Effector memory CD4-positive, alpha-beta T cell (primary cell): Measurements from ENCODE around the gene NFIA.

Experiments
- DNase-seq, 3 donors: peaks; one replicate each; pipeline ENCODE4 v3.0.0-alpha.2; 2020
- H3K27ac ChIP-seq: 2 replicates; pipeline ENCODE4 v1.7.0; 2013; ENCODE audit warnings: mild to moderate bottlenecking, low read length, moderate library complexity; ENCODE audit not compliant: insufficient read depth, poor library complexity, severe bottlenecking
- H3K27me3 ChIP-seq: replicated peaks from 2 replicates; pipeline ENCODE4 v1.7.0; 2013; ENCODE audit warnings: mild to moderate bottlenecking, low read length; ENCODE audit not compliant: insufficient read depth, control insufficient read depth, poor library complexity, severe bottlenecking
- H3K36me3 ChIP-seq: 2 replicates; pipeline ENCODE4 v1.7.0; 2013; ENCODE audit warnings: mild to moderate bottlenecking, low read length, moderate library complexity; ENCODE audit not compliant: control insufficient read depth, insufficient read depth
- H3K4me1 ChIP-seq: 2 replicates; pipeline ENCODE4 v1.7.0; 2013; ENCODE audit warnings: low read length, mild to moderate bottlenecking; ENCODE audit not compliant: control insufficient read depth, insufficient read depth, poor library complexity, severe bottlenecking
- H3K4me3 ChIP-seq: 2 replicates; pipeline ENCODE4 v1.7.0; 2013; ENCODE audit warnings: low read length, low read depth, mild to moderate bottlenecking; ENCODE audit not compliant: insufficient read depth, poor library complexity, severe bottlenecking
- H3K9me3 ChIP-seq: 2 replicates; pipeline ENCODE4 v1.7.0; 2013; ENCODE audit warnings: mild to moderate bottlenecking, low read length, moderate library complexity; ENCODE audit not compliant: control insufficient read depth

NFIA gene

DNA sequence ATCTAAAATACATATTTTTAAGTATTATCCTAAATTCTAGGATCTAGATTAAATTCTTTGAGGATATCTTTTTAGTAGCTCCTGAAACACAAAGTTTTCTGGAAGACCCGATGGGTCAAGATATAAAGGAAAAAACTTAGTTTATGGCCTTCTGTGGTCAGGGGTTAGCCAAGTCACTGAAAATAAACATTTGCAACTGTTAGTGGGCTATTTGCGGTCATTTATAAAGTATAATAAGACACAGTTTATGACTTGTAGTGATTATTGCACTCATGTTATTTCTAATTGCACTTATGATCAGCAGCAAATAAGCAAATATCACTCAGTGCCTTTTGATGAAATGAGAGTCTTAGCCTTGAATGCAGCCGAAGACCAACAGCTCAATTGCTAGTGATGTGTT lies 183.3 kb downstream of the NFIA start:
- no peak for DNase-seq
- Histone ChIP-seq H3K27ac (no peak overlapping the region), H3K27me3 (no peaks in the 10 kb centered on the region), H3K4me1 (no peaks in the 10 kb centered on the region), H3K9me3 (no peaks in the 10 kb centered on the region), H3K36me3 (no peaks in the 10 kb centered on the region), H3K4me3 (no peak overlapping the region)

DNA sequence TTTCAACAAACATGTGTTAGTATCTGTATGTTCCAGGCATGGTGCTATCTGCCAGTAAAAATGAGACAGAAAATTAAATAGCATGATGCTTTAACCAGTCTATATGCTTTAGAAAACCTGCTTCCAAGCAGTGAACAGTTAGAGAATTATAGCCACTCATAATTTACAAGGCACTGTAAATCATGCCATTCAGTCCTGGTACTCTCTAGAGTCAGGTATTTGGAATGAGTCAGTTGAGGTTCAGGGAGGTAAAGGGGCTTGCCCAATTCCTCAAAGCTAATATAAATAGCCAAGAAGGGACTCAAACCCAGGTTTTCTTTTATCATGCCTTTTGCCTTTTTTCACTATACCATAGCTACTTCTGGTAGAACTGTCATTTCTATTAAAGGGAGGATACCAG lies 184.4 kb downstream of the NFIA start:
- no peaks in the 10 kb centered on the region for H3K9me3 ChIP-seq
- no peaks in the 10 kb centered on the region for H3K36me3 ChIP-seq
- no peak for DNase-seq
- no peaks in the 10 kb centered on the region for H3K4me1 ChIP-seq
- H3K4me3 ChIP-seq, result no peak overlapping the region
- no peak overlapping the region for H3K27ac ChIP-seq
- H3K27me3 ChIP-seq, result no peaks in the 10 kb centered on the region

- Histone ChIP-seq H3K4me3 (no peak overlapping the region), H3K4me1 (no peaks in the 10 kb centered on the region), H3K27ac (no peak overlapping the region), H3K9me3 (no peaks in the 10 kb centered on the region), H3K27me3 (no peaks in the 10 kb centered on the region), H3K36me3 (no peaks in the 10 kb centered on the region)
- no peak for DNase-seq
Measured at GRCh38 chr1:61268546-61269240, 186.3 kb downstream of the NFIA start.

DNA sequence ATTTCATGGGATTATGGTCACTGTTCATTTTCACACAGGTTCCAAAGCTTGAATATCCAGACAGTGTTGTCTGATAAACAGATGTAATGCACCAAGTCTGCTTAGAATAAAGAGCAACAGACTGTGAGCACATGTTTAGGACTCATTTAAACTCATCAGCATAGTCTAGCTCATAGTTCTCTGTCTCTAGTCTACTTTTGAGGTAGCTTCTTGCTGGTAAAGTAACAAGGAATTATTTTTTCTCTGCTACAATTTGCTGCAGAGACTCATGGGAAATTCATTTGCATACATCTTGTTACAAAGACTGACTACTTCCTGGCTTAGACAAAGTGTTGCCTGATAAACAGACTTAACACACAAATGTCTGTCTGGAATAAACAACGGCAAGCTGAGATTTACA lies 187.2 kb downstream of the NFIA start:
- no peak overlapping the region for H3K27ac ChIP-seq
- no peaks in the 10 kb centered on the region for H3K4me1 ChIP-seq
- no peaks in the 10 kb centered on the region for H3K9me3 ChIP-seq
- H3K36me3 ChIP-seq, result no peaks in the 10 kb centered on the region
- no peaks in the 10 kb centered on the region for H3K27me3 ChIP-seq
- no peak for DNase-seq
- no peak overlapping the region for H3K4me3 ChIP-seq

- H3K27me3 ChIP-seq, result no peaks in the 10 kb centered on the region
- H3K4me1 ChIP-seq, result no peaks in the 10 kb centered on the region
- no peak overlapping the region for H3K27ac ChIP-seq
- H3K36me3 ChIP-seq, result no peaks in the 10 kb centered on the region
- no peak for DNase-seq
- no peak overlapping the region for H3K4me3 ChIP-seq
- H3K9me3 ChIP-seq, result no peaks in the 10 kb centered on the region
Measured at GRCh38 chr1:61270107-61270506, 187.7 kb downstream of the NFIA start.

- DNase-seq, result no peak
- H3K36me3 ChIP-seq, result no peaks in the 10 kb centered on the region
- H3K4me3 ChIP-seq, result no peak overlapping the region
- no peaks in the 10 kb centered on the region for H3K4me1 ChIP-seq
- no peak overlapping the region for H3K27ac ChIP-seq
- H3K9me3 ChIP-seq, result no peaks in the 10 kb centered on the region
- no peaks in the 10 kb centered on the region for H3K27me3 ChIP-seq
Measured at GRCh38 chr1:61270761-61271411, 188.5 kb downstream of the NFIA start.

- H3K27me3 ChIP-seq, result no peaks in the 10 kb centered on the region
Measured at GRCh38 chr1:61271412-61271789, 189.0 kb downstream of the NFIA start.

DNA sequence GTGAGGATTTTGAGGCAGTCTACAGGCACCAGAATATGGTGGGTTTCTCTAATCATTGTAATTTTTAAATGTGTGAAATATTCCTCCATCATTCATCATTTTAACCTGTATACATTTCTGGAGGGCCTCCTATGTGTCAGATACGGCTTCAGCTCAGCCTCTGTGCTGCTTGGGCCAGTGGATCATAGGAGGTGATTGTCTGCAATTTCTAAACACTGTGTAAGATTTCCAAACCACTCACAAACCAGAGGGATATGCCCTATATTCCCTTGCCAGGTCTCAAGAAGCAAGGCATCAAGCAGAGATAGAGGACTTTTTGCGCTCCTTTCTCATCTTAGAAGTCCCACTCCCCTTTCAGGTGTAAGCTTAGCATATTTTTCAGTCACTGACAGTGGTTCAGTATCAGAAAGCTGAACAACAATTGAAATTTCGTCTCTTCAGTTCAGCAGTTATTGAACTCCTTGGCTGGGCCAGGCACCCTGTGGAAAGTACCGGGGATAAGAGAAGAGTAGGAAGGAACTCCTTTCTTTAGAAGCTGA lies 190.9 kb downstream of the NFIA start:
- no peaks in the 10 kb centered on the region for H3K4me1 ChIP-seq

More at GRCh38 chr1:61271412-61271789, 189.0 kb downstream of the NFIA start:
- no peak for DNase-seq
- Histone ChIP-seq H3K27ac (no peak overlapping the region), H3K9me3 (no peaks in the 10 kb centered on the region), H3K4me3 (no peak overlapping the region), H3K4me1 (no peaks in the 10 kb centered on the region), H3K36me3 (no peaks in the 10 kb centered on the region)

GRCh38 chr1:61273861-61274260 lies 191.5 kb downstream of the NFIA start:
- Histone ChIP-seq H3K36me3 (no peaks in the 10 kb centered on the region), H3K4me3 (no peak overlapping the region), H3K27ac (no peak overlapping the region), H3K4me1 (no peaks in the 10 kb centered on the region), H3K27me3 (no peaks in the 10 kb centered on the region), H3K9me3 (no peaks in the 10 kb centered on the region)
- no peak for DNase-seq

More for the DNA sequence above, 190.9 kb downstream of the NFIA start:
- H3K9me3 ChIP-seq, result no peaks in the 10 kb centered on the region
- no peaks in the 10 kb centered on the region for H3K27me3 ChIP-seq
- H3K36me3 ChIP-seq, result no peaks in the 10 kb centered on the region
- DNase-seq, result no peak
- H3K4me3 ChIP-seq, result no peak overlapping the region
- H3K27ac ChIP-seq, result no peak overlapping the region

GRCh38 chr1:61274939-61275338 lies 192.6 kb downstream of the NFIA start:
- DNase-seq, result no peak
- H3K27me3 ChIP-seq, result no peaks in the 10 kb centered on the region
- no peak overlapping the region for H3K27ac ChIP-seq
- H3K4me3 ChIP-seq, result no peak overlapping the region
- no peaks in the 10 kb centered on the region for H3K36me3 ChIP-seq
- no peaks in the 10 kb centered on the region for H3K4me1 ChIP-seq
- no peaks in the 10 kb centered on the region for H3K9me3 ChIP-seq
